GM19043 (cell line): ENCODE data around the gene PNMA1.
"Not testable (repeated sequence)": the region's sequence is repeated elsewhere in the genome, so short reads cannot be mapped to it uniquely, and the experiment has no call there.

ENCODE experiments used
- ATAC-seq: cut with Tn5 transposase; IDR thresholded peaks from one replicate; pipeline ENCODE4 v1.9.1; 2021; ENCODE audit warnings: low read depth; ENCODE audit not compliant: unreplicated experiment

PNMA1 gene

GRCh38 chr14:73718418-73719251, 4.5 kb upstream of the PNMA1 start:
- ATAC-seq: no peak

- ATAC-seq: no peak
These were observed 3.7 kb upstream of the PNMA1 start for GRCh38 chr14:73717711-73718417.

DNA sequence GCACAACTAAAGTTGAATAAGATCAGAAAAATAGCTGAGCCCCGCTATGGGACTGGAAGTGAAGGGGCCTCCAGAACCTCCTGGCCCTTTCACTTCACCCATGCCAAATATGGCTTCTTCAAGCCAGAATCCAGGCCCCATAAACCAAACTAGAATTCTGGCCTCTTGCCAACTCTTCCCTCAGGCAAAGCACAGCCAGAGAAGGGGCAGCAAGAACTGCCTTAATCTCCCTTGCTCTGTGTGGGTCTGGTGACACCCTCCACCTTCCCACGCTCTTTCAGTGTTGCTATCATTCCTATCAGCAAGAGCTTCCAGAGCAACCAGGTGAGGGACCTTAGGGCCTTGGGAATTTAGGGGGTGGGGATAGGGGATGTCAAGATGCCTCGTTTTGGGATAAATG, 3.1 kb upstream of the PNMA1 start:
- no peak for ATAC-seq

DNA sequence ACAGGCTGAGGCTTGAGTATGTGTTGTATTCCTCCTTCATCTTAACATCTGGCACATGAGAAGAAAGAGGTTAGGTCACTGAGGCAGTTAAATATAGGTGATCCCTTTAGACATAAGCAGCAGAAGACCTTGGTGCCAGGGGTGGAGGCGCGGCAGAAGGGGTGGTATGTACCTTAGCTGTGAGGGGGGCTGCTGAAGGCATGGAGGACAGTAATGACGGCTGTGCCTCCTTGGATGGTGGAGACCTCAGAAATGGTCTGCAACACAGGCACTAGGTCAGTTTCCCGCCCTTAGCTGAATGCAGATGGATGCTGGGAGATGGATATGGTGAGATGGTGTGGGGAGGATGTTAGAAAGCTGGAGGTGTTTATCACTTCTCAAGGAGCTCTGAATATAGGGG, 1.5 kb upstream of the PNMA1 start:
- no peak for ATAC-seq

GRCh38 chr14:73714656-73715081, 485 bp upstream of the PNMA1 start:
- ATAC-seq: no peak

DNA sequence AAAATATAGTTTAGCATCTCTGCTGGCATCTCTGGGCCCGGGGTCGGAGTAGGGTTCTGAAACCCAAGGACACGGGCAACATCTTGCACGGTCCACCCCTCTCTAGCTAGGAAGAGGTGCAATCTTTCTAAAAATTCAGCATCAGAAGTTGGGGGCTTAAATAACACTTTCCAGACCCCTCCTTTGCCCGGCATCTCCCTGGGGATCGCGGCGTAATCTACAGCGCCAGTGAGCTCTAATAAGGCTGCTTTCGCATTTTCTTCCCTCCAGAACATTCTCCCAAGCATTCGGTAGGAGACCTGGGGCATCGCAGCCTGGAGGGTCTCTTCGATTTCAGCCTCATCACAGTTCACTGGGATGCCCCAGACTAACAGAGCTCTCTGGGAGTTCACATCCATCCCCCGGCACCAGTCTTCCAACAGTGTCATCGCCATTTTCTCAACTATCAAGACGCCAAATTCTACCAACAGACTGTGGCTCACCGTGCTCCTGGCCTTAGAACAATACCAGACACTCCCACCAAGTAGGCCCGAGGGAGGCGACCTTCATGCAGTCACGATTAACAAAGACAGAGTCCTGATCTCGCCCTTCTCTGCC, 880 bp downstream of the PNMA1 start:
- ATAC-seq: no peak

DNA sequence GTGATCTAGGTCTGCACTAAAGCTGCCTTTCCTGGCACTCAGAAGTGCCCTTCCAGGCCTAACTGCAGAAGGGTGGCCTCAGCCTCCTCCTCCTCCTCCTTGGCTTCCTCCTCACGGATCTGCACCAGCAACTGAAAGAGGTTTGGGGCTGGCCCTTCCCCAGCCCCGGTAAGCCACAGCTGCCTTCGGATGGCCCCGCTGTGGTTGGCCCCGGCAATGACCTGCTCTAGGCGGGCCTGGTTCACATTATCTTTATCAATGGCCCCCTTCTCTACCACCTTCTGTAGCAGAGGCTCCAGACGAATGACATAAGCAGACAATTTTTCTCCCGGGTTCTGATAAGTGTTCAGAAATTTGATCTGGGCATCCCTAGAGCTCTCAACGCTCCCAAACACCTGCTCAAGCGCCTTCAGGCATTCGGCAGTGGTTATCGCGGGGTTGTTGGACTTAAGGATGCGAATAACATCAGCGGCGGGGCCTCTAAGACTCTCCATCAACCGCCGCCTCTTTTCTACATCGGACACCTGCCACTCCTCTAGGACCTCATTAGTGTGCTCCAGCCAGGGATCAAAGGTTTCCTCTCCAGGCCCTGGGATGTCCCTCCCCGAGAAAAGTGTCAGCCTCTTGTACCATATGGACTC, 1.5 kb downstream of the PNMA1 start:
- ATAC-seq: no peak

DNA sequence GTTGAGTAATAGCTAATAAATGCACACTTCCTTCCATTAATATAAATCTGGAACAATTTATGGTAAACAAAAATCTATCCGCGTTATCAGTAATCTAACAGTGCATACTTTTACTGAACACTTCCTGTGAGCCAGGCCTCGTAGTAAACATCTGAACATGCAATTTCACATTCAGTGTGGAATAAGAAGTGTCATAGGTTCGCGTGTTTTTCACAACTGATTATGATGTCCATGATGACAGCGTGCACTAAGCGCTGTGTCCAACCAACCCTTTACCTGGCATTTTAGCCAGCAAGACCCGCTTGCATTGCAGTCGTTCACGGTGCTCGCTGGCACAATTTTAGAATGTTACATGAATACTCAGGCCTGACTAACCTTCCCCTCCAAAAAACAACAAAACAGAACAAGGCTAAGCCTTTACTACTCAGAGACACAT, 2.1 kb downstream of the PNMA1 start:
- ATAC-seq: no peak

- ATAC-seq: no peak
These were observed 3.4 kb downstream of the PNMA1 start for GRCh38 chr14:73710737-73711136.

- ATAC-seq: no peak
These were observed 4.2 kb downstream of the PNMA1 start for GRCh38 chr14:73709904-73710469.

- ATAC-seq: not testable (repeated sequence)
These were observed 6.1 kb downstream of the PNMA1 start for GRCh38 chr14:73708076-73708475.

DNA sequence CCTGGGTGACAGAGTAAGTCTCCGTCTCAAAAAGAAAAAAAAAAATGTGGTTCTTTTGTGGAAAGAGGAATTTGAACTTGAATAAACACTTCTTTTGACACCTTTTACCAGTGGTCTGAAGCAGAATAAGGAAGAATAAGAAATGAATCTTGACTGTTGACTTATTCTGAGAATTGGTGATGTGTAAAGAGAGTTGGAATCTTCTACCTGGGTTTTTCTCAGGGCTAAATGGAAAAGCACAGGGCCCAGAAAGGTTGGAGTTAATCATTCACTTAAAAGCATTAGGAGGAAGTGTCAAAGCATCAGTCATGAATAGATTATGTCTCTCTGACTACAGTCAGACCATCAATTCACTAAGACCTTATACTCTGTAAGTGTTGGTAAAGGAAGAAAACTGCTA, 13.9 kb downstream of the PNMA1 start:
- ATAC-seq: no peak

- ATAC-seq: peak; percentile 82
These were observed 17.5 kb downstream of the PNMA1 start for GRCh38 chr14:73696466-73697400.

- peak; percentile 46 for ATAC-seq
These were observed 18.2 kb downstream of the PNMA1 start for GRCh38 chr14:73695997-73696396.

- no peak for ATAC-seq
These were observed 19.1 kb downstream of the PNMA1 start for GRCh38 chr14:73695082-73695481.

GRCh38 chr14:73694083-73694482, 20.1 kb downstream of the PNMA1 start:
- no peak for ATAC-seq

- ATAC-seq: no peak
These were observed 27.3 kb downstream of the PNMA1 start for GRCh38 chr14:73686901-73687300.

DNA sequence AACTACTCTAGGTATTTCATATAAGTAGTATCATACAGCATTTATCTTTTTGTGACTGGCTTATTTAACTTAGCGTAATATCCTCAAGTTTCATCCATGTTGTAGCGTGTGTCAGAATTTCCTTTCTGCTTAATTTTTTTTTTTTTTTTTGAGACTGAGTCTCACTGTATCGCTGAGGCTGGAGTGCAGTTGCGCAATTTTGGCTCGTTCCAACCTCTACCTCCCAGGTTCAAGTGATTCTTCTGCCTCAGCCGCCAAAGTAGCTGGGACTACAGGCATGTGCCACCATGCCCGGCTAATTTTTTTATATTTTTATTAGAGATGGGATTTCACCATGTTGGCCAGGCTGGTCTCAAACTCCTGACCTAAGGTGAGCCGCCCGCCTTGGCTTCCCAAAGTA, 28.9 kb downstream of the PNMA1 start:
- ATAC-seq: no peak

DNA sequence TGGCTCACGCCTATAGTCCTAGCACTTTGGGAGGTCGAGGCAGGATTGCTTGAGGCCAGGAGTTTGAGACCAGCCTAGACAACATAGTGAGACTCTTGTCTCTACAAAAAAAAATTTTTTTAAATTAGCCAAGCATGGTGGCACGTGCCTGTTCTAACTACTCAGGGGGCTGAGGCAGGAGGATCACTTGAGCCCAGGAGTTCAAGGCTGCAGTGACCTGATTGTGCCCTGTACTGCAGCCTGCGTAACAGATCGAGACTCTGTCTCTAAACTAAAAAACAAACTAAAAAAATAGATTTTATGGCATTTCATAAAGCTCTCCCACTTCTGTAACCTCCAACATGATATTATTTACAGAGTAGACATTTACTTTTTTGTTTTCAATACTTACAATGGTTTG, 29.6 kb downstream of the PNMA1 start:
- no peak for ATAC-seq

GRCh38 chr14:73680821-73681220, 33.4 kb downstream of the PNMA1 start:
- ATAC-seq: no peak
